NCI-H128 (cell line): ENCODE data around the gene SCN1B.
"Not testable (repeated sequence)": the region's sequence is repeated elsewhere in the genome, so short reads cannot be mapped to it uniquely, and the experiment has no call there.

Experiments used
- DNase-seq: peaks from one replicate; lab custom pipeline; 2025; ENCODE audit not compliant: unreplicated experiment; lab: John Stamatoyannopoulos, UW

SCN1B gene

GRCh38 chr19:35015954-35016351 is 14.3 kb upstream of the SCN1B start:
- no peak for DNase-seq

GRCh38 chr19:35017507-35017906 is 12.8 kb upstream of the SCN1B start:
- no peak for DNase-seq

GRCh38 chr19:35018379-35018778 is 11.9 kb upstream of the SCN1B start:
- no peak for DNase-seq

DNA sequence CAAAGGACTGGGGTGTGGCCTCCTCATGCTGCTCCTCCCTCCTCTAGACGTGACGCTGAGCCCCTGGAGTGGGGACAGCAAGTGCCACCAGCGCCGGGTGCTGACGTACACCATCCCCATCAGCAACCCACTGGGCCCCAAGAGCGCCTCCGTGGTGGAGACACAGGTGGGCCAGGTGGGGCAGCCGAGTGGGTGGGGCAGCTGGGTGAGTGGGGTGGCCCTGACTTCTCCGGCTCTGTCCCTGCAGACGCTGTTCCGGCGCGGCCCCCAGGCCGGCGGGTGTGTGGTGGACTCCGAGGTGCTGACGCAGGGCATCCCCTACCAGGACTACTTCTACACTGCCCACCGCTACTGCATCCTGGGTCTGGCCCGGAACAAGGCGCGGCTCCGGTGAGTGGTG is 11.1 kb upstream of the SCN1B start:
- DNase-seq = no peak

DNA sequence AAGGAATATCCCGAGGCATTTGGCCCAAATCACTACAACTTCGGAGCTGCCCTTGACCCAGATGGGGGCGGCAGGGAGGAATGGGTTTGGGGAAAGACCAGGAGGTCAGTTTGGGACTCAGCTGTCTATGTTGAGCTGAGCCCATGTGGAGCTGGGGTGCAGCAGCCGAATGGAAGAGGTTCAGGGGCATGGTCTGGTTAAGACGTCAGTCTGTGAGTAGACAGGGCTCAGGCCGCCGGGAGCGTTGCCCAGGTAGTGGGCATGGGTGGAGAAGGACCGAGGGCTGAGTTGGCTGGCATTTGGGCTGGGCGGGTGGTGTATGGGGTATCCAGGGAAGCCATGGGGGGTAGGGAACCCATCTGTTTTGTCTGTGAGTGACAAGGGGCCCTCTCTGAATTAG is 9.3 kb upstream of the SCN1B start:
- no peak for DNase-seq

GRCh38 chr19:35021596-35021995 is 8.7 kb upstream of the SCN1B start:
- DNase-seq = no peak

- DNase-seq = no peak
These were observed 7.8 kb upstream of the SCN1B start for GRCh38 chr19:35022460-35022859.

GRCh38 chr19:35023428-35023827 is 6.8 kb upstream of the SCN1B start:
- no peak for DNase-seq

- no peak for DNase-seq
These were observed 6.2 kb upstream of the SCN1B start for GRCh38 chr19:35024095-35024494.

GRCh38 chr19:35025969-35026368 is 4.3 kb upstream of the SCN1B start:
- DNase-seq = no peak

GRCh38 chr19:35026418-35026817 is 3.9 kb upstream of the SCN1B start:
- DNase-seq = no peak

DNA sequence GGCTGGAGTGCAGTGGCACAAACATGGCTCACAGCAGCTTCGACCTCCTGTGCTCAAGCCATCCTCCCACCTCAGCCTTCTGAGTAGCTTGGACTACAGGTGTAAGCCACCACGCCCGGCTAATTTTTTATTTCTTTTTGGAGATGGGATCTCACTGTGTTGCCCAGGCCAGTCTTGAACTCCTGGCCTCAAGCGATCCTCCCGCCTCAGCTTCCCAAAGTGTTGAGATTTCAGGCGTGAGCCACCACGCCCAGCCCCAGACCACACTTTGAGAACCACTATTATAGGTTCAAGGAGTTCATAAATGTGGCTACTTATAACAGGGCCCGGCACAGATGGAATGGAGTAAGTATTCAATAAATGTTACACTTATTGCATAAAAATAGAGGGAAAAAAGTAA is 3.3 kb upstream of the SCN1B start:
- no peak for DNase-seq

- DNase-seq = no peak
These were observed 2.2 kb upstream of the SCN1B start for GRCh38 chr19:35027851-35028599.

DNA sequence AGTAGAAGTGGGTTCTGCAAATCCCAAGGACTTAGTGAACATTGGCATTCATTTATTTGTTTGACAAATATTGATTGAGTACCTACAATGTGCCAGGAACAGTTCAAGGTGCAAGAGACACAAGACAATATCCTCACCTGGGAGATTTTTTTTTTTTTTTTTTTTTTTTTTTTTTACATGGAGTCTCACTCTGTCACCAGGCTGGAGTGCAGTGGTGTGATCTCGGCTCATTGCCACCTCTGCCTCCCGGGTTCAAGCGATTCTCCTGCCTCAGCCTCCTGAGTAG is 1.7 kb upstream of the SCN1B start:
- not testable (repeated sequence) for DNase-seq

DNA sequence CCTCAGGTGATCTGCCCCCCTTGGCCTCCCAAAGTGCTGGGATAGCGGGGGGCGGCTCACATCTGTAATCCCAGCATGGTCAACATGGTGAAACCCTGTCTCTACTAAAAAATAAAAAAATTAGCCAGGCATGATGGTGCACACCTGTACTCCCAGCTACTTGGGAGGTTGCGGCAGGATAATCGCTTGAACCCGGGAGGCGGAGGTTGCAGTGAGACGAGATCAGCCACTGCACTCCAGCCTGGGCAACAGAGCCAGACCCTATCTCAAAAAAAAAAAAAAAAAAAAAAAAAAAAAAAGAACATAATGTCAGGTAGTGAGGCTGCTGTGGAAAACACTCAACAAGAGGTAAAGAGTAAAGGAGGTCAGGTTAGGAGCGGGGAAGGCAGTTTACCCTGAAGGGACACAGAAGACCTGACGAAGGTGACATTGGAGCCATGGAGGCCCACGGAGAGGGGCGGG is 964 bp upstream of the SCN1B start:
- not testable (repeated sequence) for DNase-seq

DNA sequence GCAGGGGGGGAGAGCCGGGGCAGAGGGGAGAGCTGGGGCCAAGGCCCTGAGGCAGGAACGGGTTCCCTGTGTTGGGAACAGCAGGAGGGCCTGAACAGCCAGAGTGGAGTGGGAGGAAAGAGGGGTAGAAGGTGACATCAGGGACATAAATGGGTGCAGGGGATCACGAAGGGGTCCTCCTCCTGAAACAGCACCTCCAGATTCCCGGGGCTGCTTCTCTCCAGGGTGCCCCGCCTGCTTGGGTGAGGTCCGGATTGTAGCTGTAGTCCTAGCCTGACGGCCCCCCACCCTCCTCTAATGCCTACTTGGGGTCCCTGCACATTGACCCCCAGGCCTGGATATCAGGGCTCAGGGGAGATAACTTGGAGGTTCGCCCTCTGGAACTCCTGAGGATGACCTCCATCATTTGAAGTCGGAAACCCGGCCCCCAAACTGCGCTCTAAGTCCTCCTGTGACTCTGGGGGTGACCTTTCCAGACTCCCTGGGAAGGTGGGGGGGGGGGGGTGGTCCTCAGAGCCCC is 473 bp upstream of the SCN1B start:
- DNase-seq = no peak

DNA sequence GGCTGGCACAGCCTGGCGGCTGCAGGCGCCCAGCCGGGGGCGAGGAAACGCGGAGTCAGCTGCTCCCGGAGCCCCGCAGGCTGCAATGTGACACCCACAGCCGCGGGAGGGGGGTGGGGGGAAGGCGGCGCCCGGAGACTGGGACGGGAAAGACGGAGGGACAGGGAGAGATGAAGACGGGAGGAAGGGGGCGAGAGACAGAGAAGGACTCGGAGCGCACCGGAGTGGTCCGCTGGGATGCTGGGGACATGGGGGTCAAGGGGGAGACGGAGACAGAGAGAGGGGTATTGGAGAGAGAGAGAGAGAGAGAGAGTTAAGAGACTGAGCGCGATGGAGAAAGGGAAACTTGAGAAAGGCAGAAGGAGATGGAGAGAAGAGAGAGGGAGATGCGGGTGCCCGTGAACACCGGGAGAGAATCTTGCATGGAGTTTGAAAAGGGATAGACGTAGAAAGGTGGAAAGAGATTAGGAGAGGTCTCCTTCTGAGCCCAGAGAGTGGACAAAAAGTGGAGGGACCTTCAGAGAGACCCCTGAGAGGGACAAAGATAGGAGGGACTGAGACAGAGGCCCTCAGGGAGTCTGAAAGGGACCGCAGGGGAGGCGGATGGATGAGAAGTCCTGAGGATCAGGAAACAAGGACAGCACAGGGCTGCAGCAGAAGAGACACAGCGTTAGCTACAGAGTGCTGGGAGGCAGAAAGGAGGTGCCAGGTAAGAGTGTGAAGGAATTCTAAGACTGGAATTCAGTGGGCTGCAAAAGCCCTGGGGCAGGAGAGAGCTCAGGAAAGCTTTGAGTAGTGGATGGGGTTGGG is 1.0 kb downstream of the SCN1B start:
- no peak for DNase-seq

- no peak for DNase-seq
These were observed 2.1 kb downstream of the SCN1B start for GRCh38 chr19:35032356-35032865.

DNA sequence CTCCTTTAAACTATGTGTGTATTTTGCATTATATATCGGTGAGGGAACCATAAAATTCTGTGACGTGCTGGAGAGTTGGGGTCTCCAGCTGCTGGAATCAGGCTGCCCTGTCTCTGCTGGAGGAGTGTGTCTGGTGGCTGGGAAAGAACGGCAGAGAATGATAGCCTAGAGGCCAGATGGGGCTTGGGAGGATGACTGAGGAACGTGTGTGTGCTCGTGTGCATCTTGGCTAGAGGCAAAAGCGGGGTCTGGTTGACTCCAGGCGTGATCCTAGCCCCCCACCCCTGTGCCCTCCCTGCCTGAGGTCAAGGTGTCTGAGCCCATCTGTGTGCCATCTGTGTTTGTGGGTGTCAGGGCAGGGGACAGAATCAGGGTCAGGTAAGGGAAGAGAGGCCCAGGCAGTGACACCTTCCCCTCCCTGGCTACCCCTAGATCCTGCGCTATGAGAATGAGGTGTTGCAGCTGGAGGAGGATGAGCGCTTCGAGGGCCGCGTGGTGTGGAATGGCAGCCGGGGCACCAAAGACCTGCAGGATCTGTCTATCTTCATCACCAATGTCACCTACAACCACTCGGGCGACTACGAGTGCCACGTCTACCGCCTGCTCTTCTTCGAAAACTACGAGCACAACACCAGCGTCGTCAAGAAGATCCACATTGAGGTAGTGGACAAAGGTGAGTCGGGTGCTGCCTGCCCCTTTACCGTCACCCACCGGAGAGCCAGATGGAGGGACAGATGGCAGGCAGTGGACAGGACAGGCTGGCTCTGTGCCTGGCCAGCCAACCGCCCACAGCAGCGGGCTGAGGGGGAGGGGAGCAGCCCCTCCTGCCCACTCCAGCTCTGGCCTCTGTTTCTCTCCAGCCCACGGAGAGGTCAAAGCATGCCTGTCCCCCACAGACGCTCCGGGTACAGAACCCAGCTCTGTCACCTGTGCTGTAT is 3.1 kb downstream of the SCN1B start:
- DNase-seq = no peak

- DNase-seq = no peak
These were observed 3.8 kb downstream of the SCN1B start for GRCh38 chr19:35034005-35034502.
